T-helper 1 cell treated with Interleukin-12 subunit alpha and Interleukin-12 subunit beta and Interleukin-4 antibody, amounts not matched to agents 30 μg/mL and 1 μg/mL, for 36 hours (primary cell): ENCODE results near the gene HOMEZ.
"Not testable (repeated sequence)": the region's sequence is repeated elsewhere in the genome, so short reads cannot be mapped to it uniquely, and the experiment has no call there.

Experiments
- H3K27ac Mint-ChIP-seq: one replicate; pipeline ENCODE4 v1.8.0; 2021; ENCODE audit warnings: mild to moderate bottlenecking, mixed read lengths
- H3K27me3 Mint-ChIP-seq: one replicate; pipeline ENCODE4 v1.8.0; 2021; ENCODE audit warnings: low read depth, mixed read lengths
- H3K36me3 Mint-ChIP-seq: one replicate; pipeline ENCODE4 v1.8.0; 2021; ENCODE audit warnings: low read depth, mixed read lengths
- H3K4me1 Mint-ChIP-seq: one replicate; pipeline ENCODE4 v1.8.0; 2021; ENCODE audit warnings: low read depth, mixed read lengths
- H3K4me3 Mint-ChIP-seq: one replicate; pipeline ENCODE4 v1.8.0; 2021; ENCODE audit warnings: mild to moderate bottlenecking, moderate library complexity, mixed read lengths
- H3K9me3 Mint-ChIP-seq: one replicate; pipeline ENCODE4 v1.8.0; 2021; ENCODE audit warnings: mixed read lengths

The HOMEZ gene, protein sequence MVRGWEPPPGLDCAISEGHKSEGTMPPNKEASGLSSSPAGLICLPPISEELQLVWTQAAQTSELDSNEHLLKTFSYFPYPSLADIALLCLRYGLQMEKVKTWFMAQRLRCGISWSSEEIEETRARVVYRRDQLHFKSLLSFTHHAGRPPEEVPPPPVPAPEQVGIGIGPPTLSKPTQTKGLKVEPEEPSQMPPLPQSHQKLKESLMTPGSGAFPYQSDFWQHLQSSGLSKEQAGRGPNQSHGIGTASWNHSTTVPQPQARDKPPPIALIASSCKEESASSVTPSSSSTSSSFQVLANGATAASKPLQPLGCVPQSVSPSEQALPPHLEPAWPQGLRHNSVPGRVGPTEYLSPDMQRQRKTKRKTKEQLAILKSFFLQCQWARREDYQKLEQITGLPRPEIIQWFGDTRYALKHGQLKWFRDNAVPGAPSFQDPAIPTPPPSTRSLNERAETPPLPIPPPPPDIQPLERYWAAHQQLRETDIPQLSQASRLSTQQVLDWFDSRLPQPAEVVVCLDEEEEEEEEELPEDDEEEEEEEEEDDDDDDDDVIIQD

DNA sequence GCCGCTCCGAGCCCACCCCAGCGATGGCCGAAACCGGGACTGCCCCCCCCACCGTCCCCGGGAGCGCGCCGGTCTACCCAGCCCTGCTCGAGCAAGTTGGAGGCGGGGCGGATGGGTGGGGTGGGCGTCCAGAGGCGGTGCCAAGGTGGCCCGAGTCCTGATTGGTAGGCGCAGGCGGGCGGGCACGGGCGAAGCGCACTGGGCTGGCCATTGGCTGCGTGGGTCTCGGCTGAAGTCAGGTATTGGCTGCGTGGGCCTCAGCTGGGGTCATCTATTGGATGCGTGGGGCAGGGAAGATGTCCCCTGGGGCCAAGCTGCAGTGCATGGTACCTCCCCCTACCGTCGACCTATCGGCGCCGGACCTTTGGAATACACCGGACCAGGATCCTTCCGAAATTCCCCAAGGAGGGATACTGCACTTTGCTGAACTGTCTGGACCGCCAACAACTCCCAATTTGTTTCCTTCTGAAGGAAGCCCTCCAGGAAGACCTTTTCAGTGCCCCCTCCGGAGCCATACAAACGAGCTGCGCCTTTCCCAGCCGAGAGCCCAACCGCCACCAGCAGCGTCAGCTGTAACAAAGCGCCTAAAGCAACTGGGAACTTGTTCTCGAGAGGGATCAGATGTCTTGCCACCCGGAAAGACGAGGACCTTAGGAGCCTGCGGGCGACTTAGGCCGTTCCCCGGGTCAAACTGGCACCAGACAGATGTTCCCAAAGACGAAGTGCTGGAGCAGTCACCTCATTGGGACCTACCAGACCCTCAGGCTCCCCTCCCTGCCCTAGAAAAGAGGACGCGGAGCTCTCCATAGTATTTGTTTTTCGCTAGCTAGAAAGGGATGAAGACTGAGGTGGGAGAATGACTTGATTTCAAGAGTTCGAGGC lies at the start of gene HOMEZ:
Gene HOMEZ, minus strand, starts transcription at position 113 of the 882 bp plus-strand sequence. CDS start 180 bp downstream, outside the sequence.
- Mint-ChIP-seq H3K36me3 (no peaks in the 10 kb centered on the region), H3K27me3 (peaks cover 4% of the 10 kb centered on the region), H3K4me1 (peaks cover 21% of the 10 kb centered on the region), H3K9me3 (no peaks in the 10 kb centered on the region), H3K4me3 (peak within 1 kb of the TSS; percentile 97), H3K27ac (peak within 1 kb of the TSS; percentile 94)

- H3K4me1 Mint-ChIP-seq = no peaks in the 10 kb centered on the region
- no peaks in the 10 kb centered on the region for H3K36me3 Mint-ChIP-seq
- no peaks in the 10 kb centered on the region for H3K9me3 Mint-ChIP-seq
- H3K4me3 Mint-ChIP-seq = no peak overlapping the region
- H3K27ac Mint-ChIP-seq = no peak overlapping the region
- H3K27me3 Mint-ChIP-seq = peaks cover 29% of the 10 kb centered on the region
Observed at GRCh38 chr14:23335623-23336022, 49.7 kb upstream of the HOMEZ start.

GRCh38 chr14:23327947-23328744 lies 42.2 kb upstream of the HOMEZ start:
- Mint-ChIP-seq H3K27me3 (no peaks in the 10 kb centered on the region), H3K4me3 (no peak overlapping the region), H3K27ac (no peak overlapping the region), H3K36me3 (peaks cover 20% of the 10 kb centered on the region), H3K9me3 (no peaks in the 10 kb centered on the region), H3K4me1 (peaks cover 6% of the 10 kb centered on the region)

DNA sequence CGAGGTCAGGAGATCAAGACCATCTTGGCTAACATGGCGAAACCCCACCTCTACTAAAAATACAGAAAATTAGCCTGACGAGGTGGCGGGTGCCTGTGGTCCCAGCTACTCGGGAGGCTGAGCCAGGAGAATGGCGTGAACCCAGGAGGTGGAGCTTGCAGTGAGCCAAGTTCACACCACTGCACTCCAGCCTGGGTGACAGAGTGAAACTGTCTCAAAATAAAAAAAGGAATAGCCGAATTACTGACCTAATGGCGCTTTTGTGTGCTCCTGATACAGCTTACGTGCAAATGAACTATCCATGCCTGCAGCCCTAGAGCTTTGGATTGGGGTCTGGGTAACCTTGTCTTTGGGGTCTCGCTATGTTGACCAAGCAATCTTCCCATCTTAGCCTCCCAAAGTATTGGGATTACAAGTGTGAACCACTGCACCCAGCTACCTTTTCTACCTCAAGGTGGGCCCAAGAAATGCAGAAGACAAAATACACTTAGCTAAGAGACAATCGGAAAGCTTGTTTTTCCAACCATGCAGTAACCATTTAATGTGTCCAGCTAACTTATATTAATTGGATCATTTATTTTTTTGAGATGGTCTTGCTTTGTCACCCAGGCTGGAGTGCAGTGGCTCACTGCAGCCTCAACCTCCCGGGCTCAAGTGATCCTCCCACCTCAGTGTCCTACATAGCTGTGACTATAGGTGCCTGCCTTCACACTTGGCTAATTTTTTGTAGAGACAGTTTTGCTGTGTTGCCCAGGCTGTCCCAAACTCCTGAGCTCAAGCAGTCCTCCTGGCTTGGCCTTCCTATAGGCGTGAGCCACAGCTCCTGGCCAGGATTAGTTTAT lies 40.8 kb upstream of the HOMEZ start:
- Mint-ChIP-seq H3K9me3 (no peaks in the 10 kb centered on the region), H3K27me3 (no peaks in the 10 kb centered on the region), H3K4me3 (no peak overlapping the region), H3K27ac (no peak overlapping the region), H3K36me3 (peaks cover 28% of the 10 kb centered on the region), H3K4me1 (peaks cover 17% of the 10 kb centered on the region)

DNA sequence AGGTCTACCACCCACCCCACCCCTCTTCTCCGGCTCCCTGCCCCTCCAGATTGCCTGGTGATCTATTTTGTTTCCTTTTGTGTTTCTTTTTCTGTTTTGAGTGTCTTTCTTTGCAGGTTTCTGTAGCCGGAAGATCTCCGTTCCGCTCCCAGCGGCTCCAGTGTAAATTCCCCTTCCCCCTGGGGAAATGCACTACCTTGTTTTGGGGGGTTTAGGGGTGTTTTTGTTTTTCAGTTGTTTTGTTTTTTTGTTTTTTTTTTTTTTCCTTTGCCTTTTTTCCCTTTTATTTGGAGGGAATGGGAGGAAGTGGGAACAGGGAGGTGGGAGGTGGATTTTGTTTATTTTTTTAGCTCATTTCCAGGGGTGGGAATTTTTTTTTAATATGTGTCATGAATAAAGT lies 39.8 kb upstream of the HOMEZ start:
- not testable (repeated sequence) for H3K27ac Mint-ChIP-seq, H3K9me3 Mint-ChIP-seq, H3K27me3 Mint-ChIP-seq, H3K4me3 Mint-ChIP-seq
- peaks cover 28% of the 10 kb centered on the region for H3K36me3 Mint-ChIP-seq
- H3K4me1 Mint-ChIP-seq = peaks cover 20% of the 10 kb centered on the region

DNA sequence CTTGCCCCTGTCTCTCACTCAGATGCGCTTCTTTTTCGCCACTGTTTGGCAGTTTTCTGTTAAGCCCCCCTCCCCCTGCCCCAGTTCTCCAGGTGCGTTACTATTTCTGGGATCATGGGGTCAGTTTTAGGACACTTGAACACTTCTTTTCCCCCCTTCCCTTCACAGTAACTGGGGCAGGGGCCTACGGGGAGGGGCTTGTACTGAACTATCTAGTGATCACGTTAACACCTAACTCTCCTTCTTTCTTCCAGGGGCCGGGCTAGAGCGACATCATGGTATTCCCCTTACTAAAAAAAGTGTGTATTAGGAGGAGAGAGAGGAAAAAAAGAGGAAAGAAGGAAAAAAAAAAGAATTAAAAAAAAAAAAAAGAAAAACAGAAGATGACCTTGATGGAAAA lies 39.1 kb upstream of the HOMEZ start:
- Mint-ChIP-seq H3K4me3 (no peak overlapping the region), H3K9me3 (peaks cover 4% of the 10 kb centered on the region), H3K36me3 (peaks cover 32% of the 10 kb centered on the region), H3K27ac (no peak overlapping the region), H3K4me1 (peaks cover 27% of the 10 kb centered on the region), H3K27me3 (no peaks in the 10 kb centered on the region)

DNA sequence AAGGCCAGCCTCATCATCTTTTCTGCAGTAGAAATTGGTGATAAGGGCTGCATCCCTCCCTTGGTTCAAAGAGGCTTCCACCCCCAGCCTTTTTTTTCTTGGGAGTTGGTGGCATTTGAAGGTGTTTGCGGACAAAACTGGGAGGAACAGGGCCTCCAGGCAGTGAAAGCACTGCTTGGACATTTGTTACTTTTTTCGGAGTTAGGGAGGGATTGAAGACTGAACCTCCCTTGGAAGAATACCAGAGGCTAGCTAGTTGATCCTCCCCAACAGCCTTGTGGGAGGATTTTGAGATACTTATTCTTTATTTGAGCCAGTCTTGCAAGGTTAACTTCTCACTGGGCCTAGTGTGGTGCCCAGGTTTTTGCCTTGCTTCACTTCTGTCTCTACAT lies 38.5 kb upstream of the HOMEZ start:
- no peak overlapping the region for H3K27ac Mint-ChIP-seq
- H3K4me1 Mint-ChIP-seq = peaks cover 33% of the 10 kb centered on the region
- H3K27me3 Mint-ChIP-seq = no peaks in the 10 kb centered on the region
- peaks cover 9% of the 10 kb centered on the region for H3K9me3 Mint-ChIP-seq
- no peak overlapping the region for H3K4me3 Mint-ChIP-seq
- H3K36me3 Mint-ChIP-seq = peaks cover 37% of the 10 kb centered on the region

DNA sequence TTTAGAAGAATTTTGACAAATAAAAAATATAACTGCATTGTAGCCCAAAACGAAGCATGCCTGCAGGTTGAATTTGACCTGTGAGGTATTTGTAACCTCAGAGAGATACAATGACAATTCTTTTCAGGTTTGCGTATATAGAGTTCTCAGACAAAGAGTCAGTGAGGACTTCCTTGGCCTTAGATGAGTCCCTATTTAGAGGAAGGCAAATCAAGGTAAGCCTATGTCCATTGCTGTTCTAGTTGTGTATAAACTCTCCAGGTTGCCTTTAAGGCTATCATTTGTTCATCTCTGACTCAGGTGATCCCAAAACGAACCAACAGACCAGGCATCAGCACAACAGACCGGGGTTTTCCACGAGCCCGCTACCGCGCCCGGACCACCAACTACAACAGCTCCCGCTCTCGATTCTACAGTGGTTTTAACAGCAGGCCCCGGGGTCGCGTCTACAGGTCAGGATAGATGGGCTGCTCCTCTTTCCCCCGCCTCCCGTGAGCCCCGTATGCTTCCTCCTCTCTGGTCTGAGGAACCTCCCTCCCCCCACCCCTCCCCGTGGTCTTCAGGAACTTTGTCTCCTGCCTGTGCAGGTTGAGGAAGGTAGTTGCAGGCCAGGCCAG lies 38.0 kb upstream of the HOMEZ start:
- no peak overlapping the region for H3K27ac Mint-ChIP-seq
- peaks cover 10% of the 10 kb centered on the region for H3K9me3 Mint-ChIP-seq
- H3K4me1 Mint-ChIP-seq = peaks cover 33% of the 10 kb centered on the region
- H3K4me3 Mint-ChIP-seq = no peak overlapping the region
- H3K27me3 Mint-ChIP-seq = no peaks in the 10 kb centered on the region
- H3K36me3 Mint-ChIP-seq = peaks cover 38% of the 10 kb centered on the region

GRCh38 chr14:23322568-23323517 lies 36.9 kb upstream of the HOMEZ start:
- H3K4me1 Mint-ChIP-seq = peaks cover 31% of the 10 kb centered on the region
- no peaks in the 10 kb centered on the region for H3K27me3 Mint-ChIP-seq
- H3K27ac Mint-ChIP-seq = peak overlapping the region; percentile 82
- peaks cover 38% of the 10 kb centered on the region for H3K36me3 Mint-ChIP-seq
- H3K4me3 Mint-ChIP-seq = peak overlapping the region; percentile 86
- peaks cover 10% of the 10 kb centered on the region for H3K9me3 Mint-ChIP-seq

GRCh38 chr14:23321572-23322547 lies 35.9 kb upstream of the HOMEZ start:
- Mint-ChIP-seq H3K27me3 (no peaks in the 10 kb centered on the region), H3K4me1 (peaks cover 30% of the 10 kb centered on the region), H3K27ac (peak overlapping the region; percentile 82), H3K9me3 (peaks cover 10% of the 10 kb centered on the region), H3K36me3 (peaks cover 38% of the 10 kb centered on the region), H3K4me3 (peak overlapping the region; percentile 86)
